IPS-NIHi11 (cell line): Measurements from ENCODE around the gene SLC5A3.

ENCODE experiments used
- DNase-seq: peaks from one replicate; pipeline ENCODE4 v3.0.0; 2012; ENCODE audit warnings: mixed read lengths, low spot score

The SLC5A3 gene

GRCh38 chr21:34071683-34072082 lies 1.7 kb upstream of the SLC5A3 start:
- no peak for DNase-seq

GRCh38 chr21:34072145-34073031 lies 990 bp upstream of the SLC5A3 start:
- no peak for DNase-seq

GRCh38 chr21:34073749-34074282 lies 438 bp downstream of the SLC5A3 start:
- DNase-seq = peak; percentile 48

- DNase-seq = no peak
Observed at GRCh38 chr21:34074283-34075090, 1.1 kb downstream of the SLC5A3 start.

- DNase-seq = no peak
Observed at GRCh38 chr21:34075091-34075425, 1.7 kb downstream of the SLC5A3 start.

- DNase-seq = no peak
Observed at GRCh38 chr21:34075760-34076660, 2.6 kb downstream of the SLC5A3 start.

- DNase-seq = no peak
Observed at GRCh38 chr21:34076835-34077234, 3.5 kb downstream of the SLC5A3 start.

- DNase-seq = no peak
Observed at GRCh38 chr21:34077888-34078287, 4.5 kb downstream of the SLC5A3 start.

- DNase-seq = no peak
Observed at GRCh38 chr21:34078915-34079314, 5.5 kb downstream of the SLC5A3 start.

- no peak for DNase-seq
Observed at GRCh38 chr21:34080710-34081109, 7.3 kb downstream of the SLC5A3 start.

- DNase-seq = no peak
Observed at GRCh38 chr21:34082769-34083168, 9.4 kb downstream of the SLC5A3 start.

- DNase-seq = no peak
Observed at GRCh38 chr21:34083357-34083756, 10.0 kb downstream of the SLC5A3 start.

- no peak for DNase-seq
Observed at GRCh38 chr21:34085129-34085528, 11.8 kb downstream of the SLC5A3 start.

GRCh38 chr21:34086887-34087306 lies 13.5 kb downstream of the SLC5A3 start:
- no peak for DNase-seq

- no peak for DNase-seq
Observed at GRCh38 chr21:34088752-34089151, 15.4 kb downstream of the SLC5A3 start.

- no peak for DNase-seq
Observed at GRCh38 chr21:34091032-34091431, 17.7 kb downstream of the SLC5A3 start.

- DNase-seq = peak; percentile 20
Observed at GRCh38 chr21:34091607-34092006, 18.2 kb downstream of the SLC5A3 start.

GRCh38 chr21:34092262-34092921 lies 19.0 kb downstream of the SLC5A3 start:
- DNase-seq = no peak

GRCh38 chr21:34093083-34093482 lies 19.7 kb downstream of the SLC5A3 start:
- DNase-seq = no peak

- DNase-seq = no peak
Observed at GRCh38 chr21:34094949-34095348, 21.6 kb downstream of the SLC5A3 start.

- DNase-seq = no peak
Observed at GRCh38 chr21:34097442-34097841, 24.1 kb downstream of the SLC5A3 start.
